GM12878 (cell line): ENCODE measurements around the gene EDEM3. TPM values are rescaled to one million over a fixed set of nuclear protein-coding genes. Genes with fewer than 3 reads are reported as not detected.

Source experiments
- ATAC-seq: fragments of 200-7000 bp; cut with Tn5 transposase; 3 replicates; pipeline ENCODE4 v1.9.1; 2020; ENCODE audit warnings: mild to moderate bottlenecking, moderate library complexity
- BruUV-seq: library from RNA; stranded (reverse); fragments of 400-500 nt; replicated peaks from 2 replicates; lab custom pipeline; 2021; lab: Mats Ljungman, UMichigan
- CTCF ChIA-PET: fragments of 300-600 bp; sonication (Branson Sonifier 250); formaldehyde crosslinking; extraction: SDS; loops from one replicate; lab custom pipeline; 2021; ENCODE audit warnings: inconsistent platforms; lab: Yijun Ruan, JAX
- POLR2A ChIA-PET: fragments of 350-600 bp; formaldehyde crosslinking; extraction: SDS; loops from one replicate; lab custom pipeline; 2021; ENCODE audit warnings: inconsistent platforms; lab: Charles Lee
- RAD21 ChIA-PET: fragments of 300-600 bp; sonication (Branson Sonifier 250); formaldehyde crosslinking; loops from one replicate; lab custom pipeline; 2023; ENCODE audit warnings: antibody characterized with exemption; ENCODE audit not compliant: unreplicated experiment; lab: Charles Lee
- SMC1A ChIA-PET: fragments of 300-600 bp; sonication (Branson Sonifier 250); formaldehyde crosslinking; loops from one replicate; lab custom pipeline; 2023; ENCODE audit not compliant: unreplicated experiment, uncharacterized antibody; lab: Charles Lee
- DNase-seq: peaks from one replicate; pipeline ENCODE4 v3.0.0-alpha.2; 2011; ENCODE audit warnings: low read depth, low spot score
- FAIRE-seq: peaks from 3 replicates; lab custom pipeline; 2011; peaks lifted over from hg19 to GRCh38; lab: Jason Lieb, UNC
- H2AFZ ChIP-seq: 2 replicates; pipeline ENCODE4 v1.6.0; 2011; ENCODE audit warnings: low read depth, low read length, control low read depth; ENCODE audit not compliant: control insufficient read depth
- H3K27ac ChIP-seq: 2 replicates; pipeline ENCODE4 v1.5.1; 2011; ENCODE audit warnings: control low read depth; ENCODE audit not compliant: control insufficient read depth, insufficient read depth
- H3K27me3 ChIP-seq, 2 experiments: replicated peaks in 1 of 2; 2 replicates each; pipeline versions ENCODE4 v1.6.0 to v1.6.1; 2011; ENCODE audit warnings: low read length in 1 of 2; ENCODE audit not compliant: control insufficient read depth in 2 of 2, insufficient read depth in 2 of 2
- H3K36me3 ChIP-seq, 2 experiments: 2 replicates each; pipeline ENCODE4 v1.5.1; 2011; ENCODE audit warnings: low read length in 1 of 2; ENCODE audit not compliant: control insufficient read depth in 2 of 2, insufficient read depth in 2 of 2
- H3K4me1 ChIP-seq: 2 replicates; pipeline ENCODE4 v1.6.1; 2011; ENCODE audit warnings: mild to moderate bottlenecking, low read length, moderate library complexity, mixed read lengths; ENCODE audit not compliant: control insufficient read depth, insufficient read depth
- H3K4me2 ChIP-seq: 2 replicates; pipeline ENCODE4 v1.6.0; 2011; ENCODE audit warnings: control low read depth; ENCODE audit not compliant: control insufficient read depth, insufficient read depth
- H3K4me3 ChIP-seq: fragments of 200-600 bp; sonication (generic); 2 replicates; pipeline ENCODE4 v1.5.1; 2016
- H3K79me2 ChIP-seq: 2 replicates; pipeline ENCODE4 v1.6.0; 2011; ENCODE audit warnings: low read length; ENCODE audit not compliant: control insufficient read depth, insufficient read depth
- H3K9ac ChIP-seq: 2 replicates; pipeline ENCODE4 v1.8.0; 2011; ENCODE audit warnings: low read length, control low read depth, mixed read lengths; ENCODE audit not compliant: control insufficient read depth, insufficient read depth
- H3K9me3 ChIP-seq: replicated peaks from 3 replicates; pipeline ENCODE4 v1.5.1; 2011; ENCODE audit warnings: mild to moderate bottlenecking, low read length; ENCODE audit not compliant: control insufficient read depth, insufficient read depth
- H4K20me1 ChIP-seq: 2 replicates; pipeline ENCODE4 v1.6.0; 2011; ENCODE audit not compliant: control insufficient read depth, insufficient read depth
- ATF2 ChIP-seq: IDR thresholded peaks from 2 replicates; pipeline ENCODE4 v1.6.1; 2012; ENCODE audit warnings: low read length, inconsistent platforms
- BACH1 ChIP-seq: fragments of 450-650 bp; IDR thresholded peaks from 2 replicates; pipeline ENCODE4 v1.6.1; 2017; ENCODE audit warnings: mild to moderate bottlenecking, borderline replicate concordance
- BCLAF1 ChIP-seq: fragments of 450-650 bp; IDR thresholded peaks from 2 replicates; pipeline ENCODE4 v1.6.1; 2017; ENCODE audit warnings: antibody characterized with exemption, mild to moderate bottlenecking, moderate library complexity
- CEBPB ChIP-seq, 2 experiments: fragments of 150-350 bp in 1 of 2; IDR thresholded peaks; 2 replicates each; pipeline ENCODE4 v1.6.1; 2012 to 2014; ENCODE audit warnings: low read depth in 2 of 2, low read length in 2 of 2, borderline replicate concordance in 1 of 2, inconsistent platforms in 1 of 2
- CHD4 ChIP-seq: fragments of 200-600 bp; sonication (generic); IDR thresholded peaks from 2 replicates; pipeline ENCODE4 v1.6.1; 2016; ENCODE audit warnings: mild to moderate bottlenecking
- IKZF2 ChIP-seq, 2 experiments: fragments of 450-650 bp; IDR thresholded peaks; 2 replicates each; pipeline ENCODE4 v1.6.1; 2017; ENCODE audit warnings: mild to moderate bottlenecking in 2 of 2, moderate library complexity in 2 of 2
- STAT3 ChIP-seq: IDR thresholded peaks from 2 replicates; pipeline ENCODE4 v1.6.1; 2011; ENCODE audit warnings: low read depth, low read length, improper control_type of control experiment
- TCF3 ChIP-seq: IDR thresholded peaks from 2 replicates; pipeline ENCODE4 v1.6.1; 2012; ENCODE audit warnings: low read depth, mild to moderate bottlenecking, low read length, borderline replicate concordance; ENCODE audit not compliant: insufficient read depth
- ZNF384 ChIP-seq: IDR thresholded peaks from 2 replicates; pipeline ENCODE4 v1.6.1; 2012; ENCODE audit warnings: low read depth, mild to moderate bottlenecking, low read length, improper control_type of control experiment, borderline replicate concordance
- WGBS: methylation state at CpG from one replicate; pipeline ENCODE4 v1.1.6; 2016; ENCODE audit warnings: low lambda C conversion rate; ENCODE audit not compliant: insufficient replicate concordance, insufficient coverage; ENCODE audit errors: missing lambda C conversion rate; 5-methylcytosine and 5-hydroxymethylcytosine counted together
- in situ Hi-C: fragments of 300-500 bp; cut with MboI; formaldehyde crosslinking; loops from 9 replicates; pipeline ENCODE4 v1.14.3; 2018; ENCODE audit warnings: mixed read lengths
- intact Hi-C: fragments of 100-400 bp; cut with micrococcal nuclease; formaldehyde crosslinking; loops from one replicate; pipeline ENCODE4 v1.14.2; 2022; ENCODE audit not compliant: unreplicated experiment
- polyA plus RNA-seq, 11 experiments: library from polyadenylated mRNA; depleted of rRNA in 4 of 11; unstranded in 6 of 11; stranded (reverse) in 5 of 11; fragments of >200 nt; fragmentation: Nextera tagmentation in 4 of 11; fragmentation: Illumina TruSeq in 1 of 11; extraction: Ambion mirVana in 4 of 11; extraction: Trizol in 1 of 11; gene quantifications; 1 replicate in 1 of 11; 2 replicates in 10 of 11; pipeline versions ENCODE4 v1.2.1 to v1.2.3, GENCODE V29; 2011 to 2016; ENCODE audit warnings: inconsistent platforms in 2 of 11, missing spikeins in 2 of 11, low read depth in 1 of 11
- total RNA-seq, 4 experiments: library from RNA; depleted of rRNA in 3 of 4; stranded (reverse); fragments of >200 nt in 3 of 4; fragmentation: Illumina TruSeq in 1 of 4; extraction: Trizol in 1 of 4; gene quantifications; 2 replicates each; pipeline versions ENCODE4 v1.2.1 to v1.2.3, GENCODE V29; 2013 to 2021

The EDEM3 gene
- total and polyA plus RNA-seq, 10 of the 15 experiments (the other 5 are each of a cell fraction or from before 2014, with no cell fraction given), result 6.4 to 19.3 (median 14.3) TPM

- ATAC-seq, result no peak
- Histone ChIP-seq H3K27ac (no peak overlapping the region), H4K20me1 (no peaks in the 10 kb centered on the region), H3K27me3 (peaks cover 0 to 3% of the 10 kb centered on the region in 2 experiments; a peak in 1 of 4 replicates), H3K9me3 (no peaks in the 10 kb centered on the region), H3K4me1 (no peaks in the 10 kb centered on the region), H3K79me2 (no peaks in the 10 kb centered on the region), H3K4me3 (no peak overlapping the region), H3K4me2 (no peak overlapping the region), H3K9ac (no peak overlapping the region)
- ChIA-PET CTCF (no interaction called here), POLR2A (no interaction called here), RAD21 (no interaction called here), SMC1A (interaction anchor here (0.6 kb wide), 1 partner anchor 174 kb away, joined by 3 read pairs; no protein-coding TSS in a partner anchor)
- in situ Hi-C loops, result no loop called here
- intact Hi-C loops, result no loop called here
- DNase-seq, result no peak
- BruUV-seq, result no TSS peak
- no peak for FAIRE-seq
- no peak for TF ChIP-seq TCF3
- no peak for TF ChIP-seq ATF2
- TF ChIP-seq BCLAF1, result no peak
- TF ChIP-seq STAT3, result no peak
- no peak for TF ChIP-seq IKZF2 (IDR thresholded peaks at IDR 0.05)
- no peak for TF ChIP-seq ZNF384
- TF ChIP-seq CHD4, result no peak
- TF ChIP-seq BACH1, result no peak
- no peak for TF ChIP-seq CEBPB (IDR thresholded peaks at IDR 0.05; ENCODE audit: borderline replicate concordance in 1 of 2, low read depth in 2 of 2, low read length in 2 of 2)
- TF ChIP-seq, all 136 proteins: peak for 0
- Histone ChIP-seq H2AFZ (no peak overlapping the region), H3K36me3 (no peaks in the 10 kb centered on the region)
- WGBS, result 67% methylated on average over 2 of the region's 2 CpGs
Measured at GRCh38 chr1:184658055-184658454, 96.6 kb downstream of the EDEM3 start.
